Right ventricle myocardium inferior (tissue), 1 donor: ENCODE measurements around the gene BMP7. TPM values are rescaled to one million over a fixed set of nuclear protein-coding genes. Genes with fewer than 3 reads are reported as not detected.

Source experiments
- ATAC-seq: fragments of 200-7000 bp; cut with Tn5 transposase; one replicate; pipeline ENCODE4 v1.9.1; 2020; ENCODE audit warnings: mild to moderate bottlenecking, moderate library complexity
- DNase-seq: peaks from one replicate; pipeline ENCODE4 v3.0.0; 2021; ENCODE audit errors: missing footprints
- intact Hi-C: fragments of 100-400 bp; cut with DNase I; formaldehyde crosslinking; loops from one replicate; pipeline ENCODE4 v1.11.0; 2022
- long read RNA-seq: library from polyadenylated mRNA; unstranded; transcript quantifications from one replicate; pipeline ENCODE4 v2.0.0, GENCODE V29; 2021
- total RNA-seq: library from RNA; stranded (reverse); fragmentation: NEBNext Ultra II Directional; extraction: Animal tissue kit (Norgen Biotek cat#: 25700); gene quantifications from one replicate; pipeline ENCODE4 v1.2.1, GENCODE V29; 2021
- donor health status: DM: no; HTN: yes; CAD: no; lungs with severe emphysema.

BMP7 gene
- total RNA-seq: 27.2 TPM
- long read RNA-seq, full-length matches to known transcripts: 40 of 48 reads
- long read RNA-seq, partial matches to known transcripts: 3 of 48 reads
- long read RNA-seq, other reads (novel, unspliced or antisense): 5 of 48 reads

DNA sequence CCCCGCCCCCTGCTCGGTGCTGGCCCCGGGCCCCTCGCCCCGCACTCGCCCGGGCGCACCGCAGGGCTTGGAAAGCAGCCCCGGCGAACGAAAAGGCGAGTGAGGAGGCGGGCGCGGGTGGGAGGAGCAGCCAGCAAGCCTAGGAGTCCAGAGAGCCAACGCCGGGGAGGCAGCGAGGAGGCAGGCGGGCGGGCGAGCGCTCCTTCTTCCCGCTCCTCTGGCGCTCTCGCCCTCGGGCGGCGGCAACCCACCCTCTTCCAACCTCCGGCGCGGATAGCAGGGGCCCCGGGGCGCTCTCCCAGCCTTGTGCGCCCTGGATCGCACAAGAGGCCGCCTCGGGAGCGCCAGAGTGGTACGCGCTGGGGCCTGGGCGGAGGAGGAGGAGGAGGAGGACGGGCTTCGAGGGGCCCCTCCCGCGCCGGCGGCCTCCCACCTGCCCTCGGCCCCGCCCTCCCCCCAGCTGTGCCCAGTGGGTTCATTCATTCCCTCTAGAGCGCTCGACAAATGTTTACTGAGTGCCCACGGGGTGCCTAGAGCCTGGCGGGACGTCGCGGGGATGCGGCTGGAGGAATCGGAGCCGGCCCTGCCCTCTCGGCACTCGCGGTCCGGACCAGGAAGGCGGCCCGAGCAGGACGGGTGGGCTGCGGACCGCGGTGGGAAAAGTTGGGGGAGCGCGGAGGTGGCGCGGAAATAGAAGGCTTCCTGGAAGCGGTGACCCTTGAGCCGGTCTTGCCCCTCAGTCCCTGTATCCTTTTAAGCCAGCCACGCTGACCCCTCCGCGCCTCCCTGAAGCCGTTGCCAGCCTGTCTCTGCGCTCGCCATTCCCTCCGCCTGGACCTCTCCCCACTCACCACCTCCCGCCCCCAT is at the start of gene BMP7:
Gene BMP7, minus strand, starts transcription at position 351 of the 867 bp plus-strand sequence. CDS start 519 bp downstream, outside the sequence.
- ATAC-seq: peak; percentile 32
- no peak for DNase-seq
- intact Hi-C loops: no loop called here

- intact Hi-C loops: no loop called here
- DNase-seq (no peak), ATAC-seq (no peak)
Measured at GRCh38 chr20:57315976-57316480, 49.6 kb upstream of the BMP7 start.

DNA sequence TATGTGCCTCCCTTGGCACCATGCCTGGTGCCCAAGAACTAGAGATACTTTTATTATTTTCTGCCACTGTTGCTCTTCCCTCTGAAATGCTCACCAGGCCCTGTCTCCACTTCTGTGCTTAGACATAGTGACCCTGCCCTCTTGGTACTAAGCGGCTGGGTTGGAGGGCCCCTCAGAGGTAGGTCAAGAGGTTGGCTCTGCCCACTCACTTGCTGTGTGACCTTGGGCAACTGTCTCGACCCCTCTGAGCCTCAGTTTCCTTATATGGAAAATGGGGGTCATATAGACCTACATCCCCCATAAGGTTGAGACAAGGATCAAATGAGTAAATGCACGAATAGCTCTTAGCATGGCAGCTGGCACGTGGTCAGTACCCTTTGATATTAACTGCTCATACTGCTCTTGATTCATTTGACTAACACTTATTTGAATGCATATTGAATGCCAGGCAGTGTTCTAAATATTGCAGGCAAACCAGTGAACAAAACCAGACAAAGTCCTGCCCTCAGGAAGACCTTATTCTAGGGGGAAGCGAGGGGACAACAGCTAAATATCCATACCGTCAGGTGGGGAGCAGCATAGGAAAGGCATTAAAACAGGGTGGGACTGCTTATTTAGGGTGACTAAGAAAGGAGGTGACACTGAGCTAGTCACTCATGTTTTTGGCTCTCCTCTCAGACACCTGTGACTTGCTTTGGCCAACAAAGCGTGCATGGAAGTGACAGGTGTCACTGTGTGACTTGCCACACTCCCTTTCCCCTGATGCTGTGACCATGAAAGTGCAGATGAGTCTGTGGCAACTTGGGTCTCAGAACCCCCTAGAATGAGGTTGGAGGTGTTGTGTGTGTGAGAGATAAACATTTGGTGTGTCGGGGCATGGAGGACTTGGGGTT is 48.9 kb upstream of the BMP7 start:
- ATAC-seq (no peak), DNase-seq (no peak)
- intact Hi-C loops: no loop called here

- DNase-seq (no peak), ATAC-seq (no peak)
- intact Hi-C loops: no loop called here
Measured at GRCh38 chr20:57313951-57314350, 47.5 kb upstream of the BMP7 start.

DNA sequence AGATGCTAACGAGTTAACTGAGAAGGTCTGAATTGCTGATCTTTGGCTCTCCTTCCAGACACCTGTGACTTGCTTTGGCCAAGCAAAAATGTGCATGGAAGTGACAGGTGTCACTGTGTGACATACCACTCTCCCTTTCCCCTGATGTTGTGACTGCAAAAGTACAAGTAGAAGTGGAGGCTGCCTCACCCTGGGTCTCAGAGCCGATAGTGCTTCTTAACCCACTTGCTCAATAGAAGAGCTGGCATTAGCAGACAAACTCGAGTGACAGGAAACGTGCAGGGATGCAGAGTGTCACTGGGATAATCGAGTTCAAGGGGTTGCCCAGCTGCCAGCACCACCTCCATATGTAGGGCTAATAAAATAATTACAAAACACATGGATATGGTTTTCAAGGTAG is 46.8 kb upstream of the BMP7 start:
- DNase-seq (no peak), ATAC-seq (no peak)
- intact Hi-C loops: no loop called here

DNA sequence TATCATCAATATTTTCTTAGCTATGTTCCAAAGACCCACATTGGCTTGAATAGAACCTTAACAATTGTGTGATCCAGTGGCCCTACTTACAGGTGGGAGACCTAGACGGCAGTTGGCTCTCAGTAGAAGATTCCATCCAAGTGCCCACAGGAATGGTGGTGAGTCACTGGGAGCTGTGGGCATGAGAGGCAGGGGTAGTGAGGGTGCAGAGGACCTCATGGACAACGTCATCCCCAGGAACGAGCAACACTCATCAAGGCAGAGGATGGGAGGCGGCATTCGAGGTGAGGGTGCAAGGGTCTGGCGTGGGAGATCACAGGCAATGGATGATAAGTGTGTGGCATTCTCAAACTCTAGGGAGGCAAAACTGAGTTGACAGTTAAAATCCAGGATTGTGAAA is 45.7 kb upstream of the BMP7 start:
- no peak for DNase-seq
- intact Hi-C loops: no loop called here
- no peak for ATAC-seq

DNA sequence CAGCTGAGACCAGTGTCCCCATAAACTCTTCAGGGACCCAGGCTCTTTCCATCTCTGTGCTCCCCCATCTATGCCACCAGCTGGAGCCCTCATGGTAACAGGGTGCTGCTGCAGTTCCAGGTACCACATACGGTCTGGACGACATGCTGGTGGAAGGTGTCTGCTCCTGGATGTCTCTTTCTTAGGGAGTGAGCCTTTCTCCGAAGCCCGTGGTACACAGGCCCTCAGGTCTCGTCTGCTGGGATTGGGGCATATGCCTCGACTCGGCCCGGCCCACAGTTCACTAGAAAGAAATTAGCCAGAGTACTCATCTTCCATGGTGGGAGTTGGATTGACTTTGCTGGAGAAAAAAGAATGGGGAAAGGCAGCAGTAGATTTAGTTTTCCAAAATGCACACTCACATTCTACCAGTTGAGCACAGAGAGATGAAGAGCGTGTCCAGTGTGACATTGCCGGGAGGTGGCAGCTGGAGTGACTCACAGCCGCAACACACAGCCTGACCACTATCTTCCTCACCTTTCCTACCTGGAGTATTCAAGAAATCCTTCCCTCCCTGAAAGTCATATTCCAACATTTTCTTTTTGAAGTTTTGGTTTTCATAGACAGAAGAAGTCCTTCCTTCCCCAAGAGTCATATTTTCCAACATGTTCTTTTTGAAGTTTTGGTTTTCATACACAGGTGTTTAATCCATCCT is 44.5 kb upstream of the BMP7 start:
- ATAC-seq (no peak), DNase-seq (no peak)
- intact Hi-C loops: no loop called here

GRCh38 chr20:57309544-57310115 is 43.2 kb upstream of the BMP7 start:
- DNase-seq (no peak), ATAC-seq (no peak)
- intact Hi-C loops: no loop called here

DNA sequence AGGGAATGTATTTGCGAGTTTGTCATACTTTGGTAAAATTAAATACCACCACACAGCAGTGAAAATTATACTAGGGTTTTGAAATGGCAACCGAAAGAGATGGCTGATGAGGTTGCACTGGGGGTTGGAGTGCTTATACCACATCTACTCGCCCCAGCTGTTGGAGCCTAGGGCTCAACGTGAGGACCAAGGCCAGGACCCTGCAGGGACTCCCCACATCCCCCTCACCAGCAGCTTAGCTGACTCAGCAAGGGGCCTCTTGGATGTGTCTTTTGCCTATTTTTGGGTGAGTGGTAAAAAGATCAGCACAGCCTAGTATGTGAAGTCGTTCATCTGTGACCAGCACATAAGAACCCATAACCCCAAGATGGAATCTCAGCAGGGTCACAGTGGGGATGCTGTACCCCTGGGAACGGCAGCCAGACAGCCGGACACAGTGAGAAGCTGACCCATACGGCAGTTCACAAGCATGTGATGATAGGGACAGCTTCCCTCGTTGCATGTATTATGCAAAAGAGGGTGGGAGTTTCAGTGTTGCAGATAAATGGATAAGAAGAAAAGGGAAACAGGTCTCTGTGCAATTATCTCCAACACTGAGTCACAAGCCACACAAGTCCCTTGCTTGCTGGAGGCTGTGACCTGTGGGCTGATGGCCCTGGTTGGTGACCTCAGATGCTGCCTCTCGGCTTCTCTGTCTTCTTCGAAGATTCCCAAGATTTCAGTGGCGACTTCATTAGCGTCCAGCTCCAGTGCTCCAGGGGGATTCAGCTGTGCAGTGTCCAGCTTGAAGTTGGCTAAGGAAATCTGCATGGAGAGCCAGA is 42.2 kb upstream of the BMP7 start:
- no peak for DNase-seq
- peak; percentile 16 for ATAC-seq
- intact Hi-C loops: no loop called here

GRCh38 chr20:57306747-57307146 is 40.3 kb upstream of the BMP7 start:
- intact Hi-C loops: no loop called here
- DNase-seq (no peak), ATAC-seq (no peak)

GRCh38 chr20:57301026-57301425 is 34.6 kb upstream of the BMP7 start:
- no peak for ATAC-seq
- DNase-seq: no peak
- intact Hi-C loops: no loop called here

DNA sequence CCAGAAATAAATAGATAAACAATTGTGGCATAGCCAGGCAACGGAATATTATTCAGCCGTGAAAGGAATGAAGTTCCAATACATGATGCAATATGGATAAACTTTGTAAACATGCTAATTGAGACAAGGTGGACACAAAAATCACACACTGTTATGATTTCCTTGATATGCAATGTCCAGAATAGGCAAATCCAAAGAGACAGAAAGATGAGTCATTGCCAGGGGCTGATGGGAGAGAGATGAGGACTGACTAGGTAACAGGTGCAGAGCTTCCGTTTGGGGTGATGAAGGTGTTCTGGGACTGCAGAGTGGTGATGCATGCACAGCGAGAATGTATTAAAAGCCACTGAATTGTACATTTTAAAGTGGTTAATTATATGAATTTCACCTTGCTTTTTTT is 32.0 kb upstream of the BMP7 start:
- DNase-seq: no peak
- ATAC-seq: no peak
- intact Hi-C loops: no loop called here

DNA sequence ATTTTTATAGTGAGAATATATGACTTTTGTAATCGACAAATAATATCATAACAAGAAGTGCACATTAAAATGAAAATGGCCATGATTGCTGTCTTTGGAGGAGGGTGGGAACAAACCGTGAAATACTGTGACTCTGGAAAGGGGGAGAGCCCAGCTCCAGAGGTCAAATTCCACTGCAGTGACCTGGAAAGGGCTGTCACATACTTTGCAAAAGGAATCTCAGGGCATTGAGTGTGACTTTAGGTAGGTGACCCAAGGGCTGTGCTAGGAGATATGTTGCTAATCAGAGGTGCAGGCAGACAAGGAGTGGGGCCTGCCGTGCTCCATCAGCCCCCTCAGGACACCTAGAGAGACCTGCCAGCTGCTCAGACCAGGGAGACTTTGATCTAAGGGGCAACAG is 28.1 kb upstream of the BMP7 start:
- peak; percentile 42 for ATAC-seq
- intact Hi-C loops: no loop called here
- DNase-seq: no peak

GRCh38 chr20:57293995-57294394 is 27.6 kb upstream of the BMP7 start:
- ATAC-seq (no peak), DNase-seq (no peak)
- intact Hi-C loops: no loop called here

DNA sequence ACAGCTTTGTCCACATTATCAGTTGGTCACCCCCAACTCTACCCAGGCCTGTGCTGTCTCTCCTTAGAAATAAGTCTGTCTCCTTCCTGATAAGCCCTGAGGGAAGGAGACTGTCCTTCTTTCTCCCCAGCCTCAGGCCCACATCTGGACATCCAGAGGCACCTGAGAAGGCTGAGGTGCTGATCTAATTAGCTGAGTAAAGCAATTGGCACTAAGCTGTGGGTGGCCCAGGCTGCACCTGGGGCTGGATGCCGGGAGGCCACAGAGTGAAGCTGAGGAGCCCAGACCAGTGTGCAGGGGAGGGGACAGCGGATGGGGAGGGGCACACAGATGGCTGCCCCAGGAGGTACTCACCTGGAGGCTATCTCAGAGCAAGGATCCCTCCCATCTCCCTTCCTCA is 26.2 kb upstream of the BMP7 start:
- ATAC-seq (no peak), DNase-seq (no peak)
- intact Hi-C loops: no loop called here

- intact Hi-C loops: no loop called here
- ATAC-seq: no peak
- DNase-seq: no peak
Measured at GRCh38 chr20:57291694-57292093, 25.3 kb upstream of the BMP7 start.

DNA sequence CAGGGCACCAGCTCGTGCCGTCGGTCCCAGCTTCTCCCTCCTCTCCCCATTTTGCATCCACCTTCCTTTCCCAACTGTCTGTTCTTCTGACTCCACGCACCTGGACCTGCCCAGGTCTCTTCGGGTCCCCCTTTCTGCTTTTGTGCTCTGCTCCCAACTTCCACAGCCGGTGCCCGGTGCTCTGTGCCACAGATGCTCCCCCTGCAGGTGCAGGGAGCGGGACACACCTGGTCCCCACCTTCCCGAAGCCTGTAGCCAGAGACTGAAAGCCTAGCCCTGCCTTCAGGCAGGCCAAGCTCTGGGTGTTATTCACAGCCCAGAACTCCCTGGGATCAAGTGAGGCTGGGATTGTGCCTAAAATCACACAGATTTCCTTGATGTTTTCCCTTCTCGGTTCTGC is 24.6 kb upstream of the BMP7 start:
- ATAC-seq: no peak
- DNase-seq: no peak
- intact Hi-C loops: no loop called here

- intact Hi-C loops: no loop called here
- DNase-seq (no peak), ATAC-seq (no peak)
Measured at GRCh38 chr20:57290178-57290484, 23.7 kb upstream of the BMP7 start.
